Retinal pigment epithelial cell (primary cell): Measurements from ENCODE around the gene CRYBG1.

ENCODE experiments used
- DNase-seq: peaks from one replicate; pipeline ENCODE4 v3.0.0-alpha.2; 2010; ENCODE audit warnings: low read depth
- H3K4me3 ChIP-seq: 2 replicates; pipeline ENCODE4 v1.5.1; 2011; ENCODE audit warnings: mild to moderate bottlenecking, low read length, control low read depth, moderate library complexity
- TF ChIP-seq, protein P1 (sequence below): conservative IDR thresholded peaks from 2 replicates; pipeline ENCODE4 v1.5.1; 2011; ENCODE audit warnings: low read depth, low read length, control low read depth, inconsistent platforms

Gene CRYBG1

GRCh38 chr6:106377061-106377540 is 16.6 kb downstream of the CRYBG1 start:
- peak; percentile 83 for DNase-seq
- H3K4me3 ChIP-seq, result no peak overlapping the region
- TF ChIP-seq, protein P1, sequence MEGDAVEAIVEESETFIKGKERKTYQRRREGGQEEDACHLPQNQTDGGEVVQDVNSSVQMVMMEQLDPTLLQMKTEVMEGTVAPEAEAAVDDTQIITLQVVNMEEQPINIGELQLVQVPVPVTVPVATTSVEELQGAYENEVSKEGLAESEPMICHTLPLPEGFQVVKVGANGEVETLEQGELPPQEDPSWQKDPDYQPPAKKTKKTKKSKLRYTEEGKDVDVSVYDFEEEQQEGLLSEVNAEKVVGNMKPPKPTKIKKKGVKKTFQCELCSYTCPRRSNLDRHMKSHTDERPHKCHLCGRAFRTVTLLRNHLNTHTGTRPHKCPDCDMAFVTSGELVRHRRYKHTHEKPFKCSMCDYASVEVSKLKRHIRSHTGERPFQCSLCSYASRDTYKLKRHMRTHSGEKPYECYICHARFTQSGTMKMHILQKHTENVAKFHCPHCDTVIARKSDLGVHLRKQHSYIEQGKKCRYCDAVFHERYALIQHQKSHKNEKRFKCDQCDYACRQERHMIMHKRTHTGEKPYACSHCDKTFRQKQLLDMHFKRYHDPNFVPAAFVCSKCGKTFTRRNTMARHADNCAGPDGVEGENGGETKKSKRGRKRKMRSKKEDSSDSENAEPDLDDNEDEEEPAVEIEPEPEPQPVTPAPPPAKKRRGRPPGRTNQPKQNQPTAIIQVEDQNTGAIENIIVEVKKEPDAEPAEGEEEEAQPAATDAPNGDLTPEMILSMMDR, result no peak

DNA sequence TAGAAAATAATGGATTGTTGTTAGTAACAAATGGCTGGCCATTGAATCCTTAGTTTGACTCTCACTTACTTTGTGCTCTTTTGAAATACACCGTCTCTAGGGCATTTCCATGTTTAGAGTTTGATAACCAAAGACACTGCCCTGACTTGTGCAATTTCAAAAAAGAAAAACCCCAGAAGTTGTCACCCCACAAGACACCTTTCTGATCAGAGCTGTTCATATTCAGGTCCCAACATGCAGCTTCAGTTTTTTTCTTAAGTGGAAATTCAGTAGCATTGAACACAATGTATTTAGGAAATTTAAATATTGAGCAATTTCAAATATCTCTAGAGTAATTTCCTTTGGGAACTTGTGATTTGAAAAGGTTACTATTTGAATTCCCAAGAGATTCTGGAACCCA is 19.4 kb downstream of the CRYBG1 start:
- no peak overlapping the region for H3K4me3 ChIP-seq
- TF ChIP-seq, protein P1, result no peak
- no peak for DNase-seq

DNA sequence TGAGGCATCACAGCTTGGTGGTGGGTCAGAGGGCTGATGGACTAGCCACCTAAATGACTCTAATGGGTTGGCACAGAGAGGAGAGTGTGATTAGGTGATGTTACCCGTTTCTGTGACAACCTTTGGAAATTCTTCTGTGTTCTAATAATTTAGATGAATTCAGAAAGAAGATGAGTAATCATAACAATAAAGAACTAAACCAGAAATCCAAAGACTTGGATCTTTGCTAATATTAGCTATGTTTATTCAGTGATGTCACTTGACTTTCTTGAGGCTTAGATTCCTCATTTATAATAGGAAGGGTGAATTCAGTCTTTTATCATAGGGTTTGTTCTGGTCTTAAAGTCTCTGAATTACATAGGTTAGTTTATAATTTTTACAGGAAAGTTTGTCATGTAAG is 19.9 kb downstream of the CRYBG1 start:
- TF ChIP-seq, protein P1, result no peak
- no peak overlapping the region for H3K4me3 ChIP-seq
- DNase-seq, result no peak

- DNase-seq, result no peak
- no peak overlapping the region for H3K4me3 ChIP-seq
- TF ChIP-seq, protein P1, result no peak
These were observed 20.7 kb downstream of the CRYBG1 start for GRCh38 chr6:106381223-106381622.

GRCh38 chr6:106381881-106382280 is 21.4 kb downstream of the CRYBG1 start:
- TF ChIP-seq, protein P1, result no peak
- DNase-seq, result no peak

DNA sequence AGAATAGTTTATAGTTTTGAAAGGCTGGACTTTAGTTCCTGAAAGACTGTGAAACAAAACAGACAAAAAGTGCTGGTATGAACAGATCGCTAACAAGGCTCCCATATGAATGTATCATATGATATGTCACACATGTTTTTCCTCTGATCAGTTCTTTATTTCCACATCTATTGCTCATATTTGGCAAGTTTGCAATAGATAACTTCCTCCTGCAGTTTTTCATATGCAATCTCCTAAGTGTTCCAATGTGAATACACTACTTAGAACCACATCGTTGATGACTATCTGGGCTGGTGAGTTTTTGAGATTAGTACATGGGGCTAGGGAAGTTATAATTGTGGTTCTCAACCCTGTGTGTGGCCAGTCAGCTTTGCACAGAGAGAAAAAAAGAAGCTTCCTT is 23.1 kb downstream of the CRYBG1 start:
- no peak for DNase-seq
- H3K4me3 ChIP-seq, result no peak overlapping the region
- TF ChIP-seq, protein P1, result no peak

More at GRCh38 chr6:106381881-106382280, 21.4 kb downstream of the CRYBG1 start:
- H3K4me3 ChIP-seq, result no peak overlapping the region

- H3K4me3 ChIP-seq, result no peak overlapping the region
- DNase-seq, result no peak
- TF ChIP-seq, protein P1, result no peak
These were observed 25.0 kb downstream of the CRYBG1 start for GRCh38 chr6:106385530-106385929.
